ENCODE measurements around the gene DNASE1L2. TPM values are rescaled to one million over a fixed set of nuclear protein-coding genes. Genes with fewer than 3 reads are reported as not detected.
"Not testable (repeated sequence)": the region's sequence is repeated elsewhere in the genome, so short reads cannot be mapped to it uniquely, and the experiment has no call there.

Gene DNASE1L2
- total RNA-seq, 1 experiment from 2014 or later: 0.98 TPM

DNA sequence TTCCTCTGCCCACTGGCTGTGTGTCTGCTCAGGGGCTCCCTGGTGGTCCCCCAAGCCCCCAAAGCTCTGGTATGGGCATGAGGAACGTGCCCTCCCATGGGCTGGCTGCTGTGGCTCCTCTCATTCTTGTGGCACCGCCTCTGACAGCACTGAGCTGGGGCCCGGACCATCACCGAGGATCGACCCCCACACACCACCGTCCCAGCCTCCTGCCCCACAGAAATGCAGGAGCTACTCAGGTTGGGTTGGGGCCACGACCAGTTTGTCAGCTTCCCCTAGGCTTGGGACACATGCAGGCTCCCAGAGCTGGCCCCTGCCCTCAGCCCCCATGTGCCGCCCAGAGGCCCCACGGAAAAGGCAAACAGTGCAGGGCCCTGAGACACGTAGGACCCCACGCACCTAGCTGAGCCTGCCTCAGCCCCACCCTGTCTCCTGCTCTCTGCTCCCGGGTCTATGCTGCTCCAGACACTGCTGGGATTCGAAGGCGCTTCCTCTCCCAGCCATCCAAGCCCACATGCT is 36.6 kb upstream of the DNASE1L2 start:
- in situ Hi-C loops (cut with HindIII; ENCODE audit: low pct_unique_long_range_greater_than_20kb, low sequenced_read_pairs): no loop called here
- no peak for DNase-seq (ENCODE audit: low read depth)

DNA sequence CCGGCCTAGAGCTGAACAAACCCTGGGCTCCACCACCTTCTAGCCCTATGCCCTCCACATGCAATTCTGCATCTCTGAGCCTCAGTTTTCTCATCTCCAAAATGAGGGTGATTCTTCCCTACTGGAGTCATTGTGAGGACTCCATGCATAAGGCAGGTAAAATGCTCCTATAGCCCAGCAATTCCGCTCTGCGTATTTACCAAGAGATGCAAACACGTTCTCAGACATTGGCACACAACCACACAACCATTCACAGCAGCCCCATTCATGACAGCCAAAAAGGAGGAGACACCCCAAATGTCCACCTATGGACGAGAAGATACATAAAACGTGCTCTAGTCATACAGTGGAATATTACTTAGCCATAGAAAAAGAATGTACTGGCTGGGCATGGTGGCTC is 35.9 kb upstream of the DNASE1L2 start:
- DNase-seq (ENCODE audit: low read depth): no peak
- in situ Hi-C loops (cut with HindIII; ENCODE audit: low pct_unique_long_range_greater_than_20kb, low sequenced_read_pairs): no loop called here

DNA sequence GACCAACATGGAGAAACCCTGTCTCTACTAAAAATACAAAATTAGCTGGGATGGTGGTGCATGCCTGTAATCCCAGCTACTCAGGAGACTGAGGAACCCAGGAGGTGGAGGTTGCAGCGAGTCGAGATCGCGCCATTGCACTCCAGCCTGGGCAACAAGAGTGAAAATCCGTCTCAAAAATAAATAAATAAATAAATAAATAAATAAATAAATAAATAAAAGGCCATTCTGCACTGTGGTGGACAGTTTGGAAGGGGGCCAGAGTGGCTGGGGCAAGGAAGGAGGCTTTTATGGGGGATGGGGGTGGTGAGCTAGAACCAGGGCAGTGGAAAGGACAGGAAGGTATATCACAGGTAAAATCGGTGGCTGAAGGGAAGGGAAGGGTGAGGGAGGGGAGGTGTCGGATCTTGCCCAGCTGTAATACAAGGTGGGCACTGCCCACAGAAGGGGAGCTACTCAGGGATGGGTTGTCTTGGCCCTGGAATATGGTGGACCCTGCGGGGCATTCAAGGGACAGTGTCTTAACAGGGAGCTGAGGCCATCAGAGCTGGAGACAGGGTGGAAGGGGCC is 33.0 kb upstream of the DNASE1L2 start:
- DNase-seq (ENCODE audit: low read depth); in situ Hi-C loops (cut with HindIII; ENCODE audit: low pct_unique_long_range_greater_than_20kb, low sequenced_read_pairs): not testable (repeated sequence)

DNA sequence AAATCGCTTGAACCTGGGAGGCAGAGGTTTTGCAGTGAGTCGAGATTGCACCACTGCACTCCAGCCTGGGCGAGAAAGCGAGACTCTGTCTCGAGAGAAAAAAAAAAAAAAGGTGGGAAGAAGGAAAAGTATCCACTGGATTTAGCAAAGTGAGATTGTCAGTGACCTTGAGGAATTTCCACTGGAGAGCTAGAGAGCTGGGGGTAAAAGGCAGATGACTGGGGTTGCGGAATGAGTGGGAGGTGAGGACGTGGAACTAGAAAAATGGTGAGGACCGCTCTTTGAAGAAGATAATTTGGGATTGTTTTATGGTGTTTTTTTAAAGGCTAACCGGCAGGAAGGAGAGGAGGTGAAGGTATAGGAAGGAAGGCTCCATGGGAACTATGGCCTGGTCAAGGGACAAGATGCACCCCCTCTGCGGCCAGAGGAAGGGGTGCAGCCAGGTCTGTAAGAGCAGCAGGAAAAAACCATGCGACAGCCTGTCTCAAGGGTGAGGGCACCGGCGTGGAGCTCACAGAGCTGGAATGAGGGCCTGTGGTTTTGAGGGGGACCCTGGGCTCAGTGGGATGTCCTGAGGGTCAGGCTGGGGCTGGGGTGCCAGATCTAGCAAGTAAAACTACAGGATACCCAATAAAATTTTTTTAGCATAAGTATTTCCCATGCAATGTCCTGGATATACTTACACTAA is 31.7 kb upstream of the DNASE1L2 start:
- in situ Hi-C loops (cut with HindIII; ENCODE audit: low pct_unique_long_range_greater_than_20kb, low sequenced_read_pairs): no loop called here
- DNase-seq (ENCODE audit: low read depth): no peak

DNA sequence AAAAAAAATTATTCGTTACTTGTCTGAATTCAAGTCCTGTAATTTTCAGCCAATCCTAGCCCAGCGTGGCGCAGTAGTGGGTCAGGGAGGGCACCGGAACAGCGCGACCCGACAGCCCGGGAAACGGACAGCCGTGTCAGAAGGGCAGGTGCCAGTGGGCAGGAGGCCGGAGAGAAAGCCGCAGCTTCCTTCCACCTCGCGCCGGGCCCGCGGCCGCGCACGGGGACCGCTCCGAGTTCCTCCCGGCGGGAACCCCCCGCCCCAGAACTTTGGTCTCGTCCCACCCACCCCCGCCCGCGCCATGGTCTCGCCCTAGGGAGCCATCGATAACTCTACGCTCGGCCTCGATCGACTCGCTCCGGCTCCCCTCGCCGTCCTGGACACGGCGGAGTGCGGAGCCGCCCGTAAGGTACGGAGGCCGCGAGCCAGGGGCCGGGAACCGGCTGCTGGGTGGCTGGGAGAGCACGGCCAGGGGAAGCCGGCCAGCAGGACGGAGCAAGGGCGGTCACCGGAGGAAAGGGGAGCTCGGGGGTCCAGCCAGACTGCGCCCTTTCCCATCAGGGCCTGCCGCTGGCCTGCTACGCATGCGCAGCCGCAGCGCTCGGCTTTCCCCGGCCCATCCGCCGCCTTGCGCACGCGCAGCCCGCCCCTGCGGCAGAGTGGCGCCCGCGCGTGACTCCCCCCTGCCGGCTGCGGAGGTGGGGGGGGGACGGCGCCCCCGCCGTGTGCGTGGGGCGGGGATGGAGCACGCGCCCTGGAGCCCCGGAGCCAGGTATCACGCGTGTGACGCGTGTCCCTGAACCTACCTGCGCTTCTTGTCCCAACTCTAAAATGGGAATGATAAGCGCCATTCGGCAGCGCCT is 30.9 kb upstream of the DNASE1L2 start, which contains the start of gene MLST8:
MLST8 (plus strand) TSS at position 351 of the 863 bp plus-strand sequence. CDS start 632 bp downstream, outside the sequence.
- DNase-seq (ENCODE audit: low read depth): peak; percentile 93
- in situ Hi-C loops (cut with HindIII; ENCODE audit: low pct_unique_long_range_greater_than_20kb, low sequenced_read_pairs): no loop called here

DNA sequence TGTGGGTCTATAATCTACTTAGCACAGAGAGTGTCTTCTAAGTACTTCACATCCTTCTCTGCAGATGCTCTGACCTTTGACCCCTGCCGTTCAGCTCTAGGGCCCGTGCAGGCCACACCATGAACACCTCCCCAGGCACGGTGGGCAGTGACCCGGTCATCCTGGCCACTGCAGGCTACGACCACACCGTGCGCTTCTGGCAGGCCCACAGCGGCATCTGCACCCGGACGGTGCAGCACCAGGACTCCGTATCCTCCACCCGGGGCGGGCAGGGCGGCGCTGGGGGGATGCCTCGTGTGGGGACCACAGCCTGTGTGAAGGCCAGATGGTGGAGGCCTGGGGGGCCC is 30.3 kb upstream of the DNASE1L2 start:
- DNase-seq (ENCODE audit: low read depth): no peak
- in situ Hi-C loops (cut with HindIII; ENCODE audit: low pct_unique_long_range_greater_than_20kb, low sequenced_read_pairs): no loop called here

DNA sequence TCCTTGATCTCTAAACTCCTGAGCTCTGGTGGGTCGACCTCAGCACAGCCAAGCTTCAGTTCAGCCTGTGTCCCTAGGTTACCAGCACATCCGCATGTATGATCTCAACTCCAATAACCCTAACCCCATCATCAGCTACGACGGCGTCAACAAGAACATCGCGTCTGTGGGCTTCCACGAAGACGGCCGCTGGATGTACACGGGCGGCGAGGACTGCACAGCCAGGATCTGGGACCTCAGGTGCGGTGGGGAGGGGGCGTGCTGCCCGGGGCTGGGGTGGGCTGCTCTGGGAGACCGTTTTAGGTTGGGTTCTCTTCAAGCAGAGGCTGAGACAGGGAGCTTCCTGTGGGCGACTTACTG is 29.8 kb upstream of the DNASE1L2 start:
- in situ Hi-C loops (cut with HindIII; ENCODE audit: low pct_unique_long_range_greater_than_20kb, low sequenced_read_pairs): no loop called here
- DNase-seq (ENCODE audit: low read depth): no peak

DNA sequence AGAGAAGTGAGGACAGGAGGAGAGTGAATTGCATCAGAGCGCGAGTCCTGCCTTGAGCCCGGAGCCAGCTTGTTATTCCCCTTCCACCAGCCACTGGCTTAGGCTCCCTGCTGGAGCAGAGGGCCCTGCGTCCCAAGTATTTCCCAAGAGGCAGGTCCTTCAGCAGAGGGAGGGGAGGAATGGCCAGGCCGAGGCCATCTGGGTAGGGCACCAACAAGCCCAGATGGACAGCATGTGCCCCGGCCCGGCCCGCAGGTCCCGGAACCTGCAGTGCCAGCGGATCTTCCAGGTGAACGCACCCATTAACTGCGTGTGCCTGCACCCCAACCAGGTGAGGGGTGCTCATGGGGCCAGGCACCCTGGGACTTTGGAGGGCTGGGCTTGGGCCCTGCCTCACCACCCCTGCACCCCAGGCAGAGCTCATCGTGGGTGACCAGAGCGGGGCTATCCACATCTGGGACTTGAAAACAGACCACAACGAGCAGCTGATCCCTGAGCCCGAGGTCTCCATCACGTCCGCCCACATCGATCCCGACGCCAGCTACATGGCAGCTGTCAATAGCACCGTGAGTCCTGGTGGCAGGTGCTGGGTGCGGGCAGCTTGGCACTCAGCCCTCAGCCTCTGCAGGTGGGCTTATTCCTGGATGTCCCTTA is 29.3 kb upstream of the DNASE1L2 start:
- no peak for DNase-seq (ENCODE audit: low read depth)
- in situ Hi-C loops (cut with HindIII; ENCODE audit: low pct_unique_long_range_greater_than_20kb, low sequenced_read_pairs): no loop called here

DNA sequence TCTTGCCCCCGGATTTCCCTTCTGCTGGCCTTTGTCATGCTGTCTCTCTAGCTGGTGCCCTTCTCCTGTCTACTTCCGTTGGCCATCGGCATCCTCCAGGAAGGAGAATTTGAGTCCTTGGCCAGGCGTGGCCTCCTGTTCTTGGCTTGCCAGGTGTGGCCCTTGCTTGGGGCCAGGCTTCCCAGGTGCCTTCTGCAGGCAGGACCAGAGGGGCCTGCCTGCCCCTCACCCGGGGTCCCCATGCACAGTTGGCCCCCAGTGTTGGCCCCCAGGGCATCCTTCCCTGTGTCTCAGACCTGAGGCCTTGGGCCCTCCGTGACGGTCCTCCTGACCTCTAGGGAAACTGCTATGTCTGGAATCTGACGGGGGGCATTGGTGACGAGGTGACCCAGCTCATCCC is 28.4 kb upstream of the DNASE1L2 start:
- in situ Hi-C loops (cut with HindIII; ENCODE audit: low pct_unique_long_range_greater_than_20kb, low sequenced_read_pairs): no loop called here
- no peak for DNase-seq (ENCODE audit: low read depth)

DNA sequence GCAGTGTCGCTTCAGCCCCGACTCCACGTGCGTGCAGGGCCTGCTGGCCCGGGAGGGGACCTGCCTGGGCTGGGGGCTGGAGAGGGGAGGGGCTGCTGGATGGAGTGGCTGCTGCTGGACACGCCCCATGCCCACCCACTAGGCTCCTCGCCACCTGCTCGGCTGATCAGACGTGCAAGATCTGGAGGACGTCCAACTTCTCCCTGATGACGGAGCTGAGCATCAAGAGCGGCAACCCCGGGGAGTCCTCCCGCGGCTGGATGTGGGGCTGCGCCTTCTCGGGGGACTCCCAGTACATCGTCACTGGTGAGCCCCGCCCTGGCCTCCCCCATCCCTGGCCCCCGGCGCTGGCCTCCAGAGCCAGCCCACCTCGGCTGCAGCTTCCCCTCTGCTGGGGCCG is 27.9 kb upstream of the DNASE1L2 start:
- in situ Hi-C loops (cut with HindIII; ENCODE audit: low pct_unique_long_range_greater_than_20kb, low sequenced_read_pairs): no loop called here
- no peak for DNase-seq (ENCODE audit: low read depth)

DNA sequence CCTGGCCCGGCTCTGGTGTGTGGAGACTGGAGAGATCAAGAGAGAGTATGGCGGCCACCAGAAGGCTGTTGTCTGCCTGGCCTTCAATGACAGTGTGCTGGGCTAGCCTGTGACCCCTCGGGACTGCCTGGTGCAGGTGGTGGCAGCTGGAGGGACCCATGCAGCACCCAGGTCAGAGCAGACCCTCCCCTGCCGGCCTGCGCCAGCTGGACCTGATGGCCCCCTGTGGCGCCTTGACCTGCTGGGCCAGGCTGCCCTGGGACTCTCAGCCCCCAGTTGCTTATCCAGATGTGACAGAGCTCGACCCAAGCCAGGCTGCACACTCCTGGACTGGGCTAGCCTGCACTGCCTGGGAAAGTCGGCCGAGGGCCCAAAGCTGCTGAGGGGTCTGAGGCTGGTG is 27.5 kb upstream of the DNASE1L2 start:
- in situ Hi-C loops (cut with HindIII; ENCODE audit: low pct_unique_long_range_greater_than_20kb, low sequenced_read_pairs): no loop called here
- no peak for DNase-seq (ENCODE audit: low read depth)

DNA sequence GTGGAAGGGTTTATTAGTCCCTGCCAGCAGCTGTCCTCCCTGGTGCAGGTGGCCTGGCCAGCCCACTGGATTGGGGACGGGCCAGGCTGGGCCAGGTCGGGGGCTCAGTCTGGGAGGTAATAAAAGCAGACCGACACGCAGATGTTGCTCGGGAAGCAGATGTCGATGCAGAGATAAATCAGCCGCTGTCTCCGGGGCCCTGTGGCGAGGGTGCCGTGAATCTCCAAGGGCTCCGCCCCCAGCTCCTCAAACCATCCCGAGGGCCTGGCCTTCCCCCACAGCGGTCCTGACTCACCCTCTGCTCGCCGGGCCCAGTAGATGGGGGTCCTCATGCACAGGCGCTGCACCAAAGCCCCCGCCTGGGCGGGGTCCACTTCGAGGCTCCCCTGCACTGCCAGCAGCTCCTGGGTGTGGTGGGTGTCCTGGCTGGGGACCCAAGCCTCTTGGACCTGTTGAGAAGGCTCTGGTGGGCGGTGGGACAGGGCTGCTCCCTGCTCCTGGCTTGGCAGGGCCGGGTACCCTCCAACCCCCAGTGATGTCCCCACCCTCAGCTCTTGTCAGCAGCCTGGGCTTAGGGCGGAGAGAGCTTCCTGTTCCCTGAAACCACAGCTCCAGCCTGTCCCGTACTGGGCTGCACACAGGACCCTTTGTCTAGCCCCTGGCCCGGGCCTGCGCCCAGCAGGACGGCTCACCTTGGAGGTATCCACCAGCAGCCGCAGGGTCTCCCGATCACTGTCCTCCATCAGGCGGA is 26.8 kb upstream of the DNASE1L2 start:
- no peak for DNase-seq (ENCODE audit: low read depth)
- in situ Hi-C loops (cut with HindIII; ENCODE audit: low pct_unique_long_range_greater_than_20kb, low sequenced_read_pairs): no loop called here

DNA sequence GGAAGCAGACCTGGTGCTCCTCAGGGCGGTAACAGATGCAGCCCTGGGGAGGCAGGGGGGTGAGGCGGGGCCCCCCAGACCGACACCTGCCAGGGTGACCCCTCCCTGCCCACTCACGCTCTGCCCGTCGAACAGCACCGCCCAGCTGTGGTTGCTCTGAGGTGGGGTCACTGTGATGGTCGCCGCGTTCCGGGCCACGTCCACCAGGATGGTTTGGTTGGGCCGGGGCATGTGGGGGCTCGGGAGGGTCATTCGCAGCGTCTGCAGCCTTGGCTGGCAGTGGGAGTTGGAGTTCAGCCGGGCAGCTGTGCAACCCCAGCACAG is 26.3 kb upstream of the DNASE1L2 start:
- in situ Hi-C loops (cut with HindIII; ENCODE audit: low pct_unique_long_range_greater_than_20kb, low sequenced_read_pairs): no loop called here
- no peak for DNase-seq (ENCODE audit: low read depth)

DNA sequence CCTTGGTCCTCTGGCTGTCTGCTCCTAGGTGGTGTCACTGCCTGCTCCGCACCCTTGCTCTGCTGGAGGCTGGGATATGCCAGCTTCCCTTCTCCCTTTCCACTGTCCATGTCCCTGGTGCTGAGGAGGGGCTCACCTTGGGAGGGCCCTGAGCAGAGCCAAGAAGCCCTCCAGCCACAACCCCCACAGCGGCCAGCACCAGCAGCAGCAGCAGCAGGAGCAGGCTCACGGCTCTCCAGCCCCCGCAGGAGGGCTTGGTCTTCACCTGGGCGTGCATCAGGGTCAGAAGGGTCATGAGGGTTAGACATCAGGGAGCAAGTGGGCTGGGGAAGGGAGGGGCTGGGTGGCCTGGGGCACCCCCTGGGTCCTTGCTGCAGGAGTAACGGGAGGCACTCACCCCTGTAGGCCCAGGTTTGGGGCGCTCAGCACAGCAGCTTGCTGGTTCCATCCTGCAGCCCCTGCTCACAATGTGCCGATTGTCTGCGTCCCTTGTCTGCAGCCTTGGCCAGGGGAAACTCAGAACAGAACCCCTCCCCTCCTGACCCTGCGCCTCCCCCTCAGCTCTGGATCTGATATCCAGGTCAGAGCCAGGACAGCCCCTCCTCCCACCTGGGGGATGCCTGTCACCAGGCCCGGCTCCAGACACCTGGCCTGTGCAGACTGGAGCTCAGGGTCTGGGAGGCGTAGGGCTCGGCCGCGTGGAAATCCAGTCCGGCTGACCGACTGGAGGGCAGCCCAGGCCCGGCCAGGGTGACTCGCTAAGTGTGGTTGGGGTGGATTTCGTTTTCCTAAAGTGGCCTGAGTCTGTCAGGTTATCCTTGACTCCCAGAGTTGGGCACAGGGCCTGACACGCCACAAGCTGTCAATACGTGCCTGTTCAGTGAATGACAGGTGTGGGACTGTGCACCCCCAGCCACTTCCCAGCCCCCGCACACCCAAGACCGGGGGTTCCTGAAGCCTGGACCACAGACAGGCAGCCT is 25.6 kb upstream of the DNASE1L2 start, which contains the start of gene BRICD5:
BRICD5 (minus strand) TSS at position 478 of the 980 bp plus-strand sequence; CDS start at position 448, 30 bp downstream.
- in situ Hi-C loops (cut with HindIII; ENCODE audit: low pct_unique_long_range_greater_than_20kb, low sequenced_read_pairs): no loop called here
- no peak for DNase-seq (ENCODE audit: low read depth)

DNA sequence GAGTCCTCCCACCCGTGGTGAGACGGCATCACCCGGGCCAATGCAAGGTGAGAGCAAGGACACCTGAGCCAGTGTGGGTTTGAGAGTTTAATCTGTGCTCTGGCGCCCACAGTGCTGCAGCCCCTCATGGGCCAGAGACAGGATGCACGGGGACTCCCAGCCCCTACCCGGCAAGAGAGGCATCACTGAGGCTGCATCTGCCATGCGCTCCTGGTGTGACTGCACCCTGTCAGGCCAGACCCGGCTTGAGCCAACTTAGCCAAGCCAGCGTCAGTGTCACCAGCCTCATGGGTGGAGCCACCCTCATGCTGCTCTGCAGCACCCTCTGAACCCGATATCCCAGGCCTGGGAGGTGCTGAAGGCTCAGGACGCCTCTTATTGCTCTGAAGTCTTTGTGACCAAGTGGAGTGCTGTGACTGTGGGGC is 24.3 kb upstream of the DNASE1L2 start:
- DNase-seq (ENCODE audit: low read depth): no peak
- in situ Hi-C loops (cut with HindIII; ENCODE audit: low pct_unique_long_range_greater_than_20kb, low sequenced_read_pairs): no loop called here

DNA sequence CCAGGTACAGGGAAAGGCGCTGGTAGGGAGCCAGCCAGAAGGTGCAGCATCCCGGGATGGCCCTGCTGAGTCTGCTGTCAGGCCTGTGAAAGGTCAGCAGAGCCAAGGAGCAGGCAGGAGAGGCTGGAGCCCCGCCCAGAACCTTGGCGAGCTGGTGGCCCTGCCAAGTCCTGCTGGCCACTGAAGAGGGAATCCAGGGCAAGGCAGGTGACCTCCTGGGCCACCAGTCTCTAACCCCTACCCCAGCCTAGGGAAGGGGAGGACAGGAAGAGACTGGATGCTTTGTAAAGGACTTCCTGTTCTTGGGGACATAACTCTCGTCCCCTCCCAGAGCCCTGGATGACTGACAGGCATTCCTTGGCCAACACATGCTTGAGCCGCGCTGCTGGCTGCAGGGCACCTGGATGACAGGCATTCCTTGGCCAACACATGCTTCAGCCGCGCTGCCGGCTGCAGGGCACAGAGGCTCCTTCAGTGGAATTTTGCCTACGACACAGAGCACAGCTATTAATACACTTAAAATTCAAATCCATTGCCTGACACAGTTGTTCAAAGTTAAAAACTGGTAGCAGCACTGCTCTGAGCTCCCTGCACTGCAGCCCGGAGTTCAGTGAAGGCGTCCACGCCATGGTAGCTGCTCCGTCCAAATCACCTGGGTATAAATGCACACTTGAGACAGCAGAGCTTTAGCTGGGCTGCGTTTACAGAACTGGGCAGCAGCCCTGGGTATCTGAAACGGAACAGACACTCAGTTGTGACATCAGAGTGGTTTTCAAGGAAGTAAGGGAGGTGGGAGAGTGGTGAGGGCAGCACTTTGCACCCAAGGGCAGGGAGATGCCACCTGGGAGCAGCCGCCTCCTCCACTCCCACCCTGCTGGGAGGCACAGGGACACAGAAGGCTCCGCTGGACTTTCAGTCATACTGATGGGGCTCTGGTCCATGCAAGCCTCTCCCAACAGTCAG is 23.6 kb upstream of the DNASE1L2 start:
- in situ Hi-C loops (cut with HindIII; ENCODE audit: low pct_unique_long_range_greater_than_20kb, low sequenced_read_pairs): no loop called here
- peak; percentile 66 for DNase-seq (ENCODE audit: low read depth)
